Stimulated activated CD4-positive, alpha-beta T cell treated with anti-CD3 and anti-CD28 coated beads, Interleukin-2, amount 100 ng/mL, for 24 hours (primary cell): Measurements from ENCODE around the gene GNG7.
"Not testable (repeated sequence)": the region's sequence is repeated elsewhere in the genome, so short reads cannot be mapped to it uniquely, and the experiment has no call there.

Experiments used
- DNase-seq, 2 donors: peaks; one replicate each; pipeline ENCODE4 v3.0.0-alpha.2; 2020

The GNG7 gene

GRCh38 chr19:2478756-2479555, 223.5 kb downstream of the GNG7 start:
- peak; percentile 65 to 70 for DNase-seq

- peak; percentile 55 to 57 for DNase-seq
These were observed 224.2 kb downstream of the GNG7 start for GRCh38 chr19:2478278-2478755.

GRCh38 chr19:2477732-2478191, 224.7 kb downstream of the GNG7 start:
- no peak for DNase-seq

- DNase-seq: peak; percentile 41 to 44
These were observed 225.3 kb downstream of the GNG7 start for GRCh38 chr19:2477141-2477710.

GRCh38 chr19:2476451-2477140, 225.9 kb downstream of the GNG7 start:
- peak; percentile 74 to 78 for DNase-seq

GRCh38 chr19:2475702-2476450, 226.6 kb downstream of the GNG7 start, which contains the start of gene GADD45B:
Gene GADD45B (plus strand): TSS chr19:2476127. CDS start chr19:2476359, 232 bp downstream.
- peak; percentile 96 to 97 for DNase-seq

GRCh38 chr19:2475018-2475701, 227.3 kb downstream of the GNG7 start:
- peak; percentile 67 to 76 for DNase-seq

GRCh38 chr19:2474232-2475017, 228.1 kb downstream of the GNG7 start:
- peak; percentile 90 to 92 for DNase-seq

- not testable (repeated sequence) for DNase-seq
These were observed 232.6 kb downstream of the GNG7 start for GRCh38 chr19:2469915-2470200.

- peak in 1 of 2 donors; percentile 54 for DNase-seq
These were observed 233.2 kb downstream of the GNG7 start for GRCh38 chr19:2469102-2469914.

- no peak for DNase-seq
These were observed 233.9 kb downstream of the GNG7 start for GRCh38 chr19:2468596-2468995.

- no peak for DNase-seq
These were observed 238.1 kb downstream of the GNG7 start for GRCh38 chr19:2464389-2464788.

GRCh38 chr19:2463694-2464093, 238.8 kb downstream of the GNG7 start:
- not testable (repeated sequence) for DNase-seq

- DNase-seq: no peak
These were observed 239.7 kb downstream of the GNG7 start for GRCh38 chr19:2462635-2463421.

- peak; percentile 70 to 86 for DNase-seq
These were observed 240.5 kb downstream of the GNG7 start for GRCh38 chr19:2461751-2462634.
